RWPE1 (cell line): Measurements from ENCODE around the gene TPBGL.

Source experiments
- CTCF ChIA-PET: fragments of 350-600 bp; sonication (Branson Sonifier 250); formaldehyde crosslinking; extraction: SDS; loops from one replicate; lab custom pipeline; 2021; lab: Yijun Ruan, JAX
- POLR2A ChIA-PET: fragments of 400-600 bp; formaldehyde crosslinking; extraction: SDS; loops from one replicate; lab custom pipeline; 2020; ENCODE audit warnings: antibody characterized with exemption; ENCODE audit not compliant: low non-redundant PET; lab: Yijun Ruan, JAX
- DNase-seq: peaks from one replicate; pipeline ENCODE4 v3.0.0; 2012; ENCODE audit warnings: low spot score
- H3K27ac ChIP-seq: fragments of 450-650 bp; 2 replicates; pipeline ENCODE4 v1.5.1; 2017
- TF ChIP-seq, protein P1 (sequence below): fragments of 450-650 bp; conservative IDR thresholded peaks from 2 replicates; pipeline ENCODE4 v1.5.1; 2017; ENCODE audit warnings: low read depth, mild to moderate bottlenecking

TPBGL gene

GRCh38 chr11:75267171-75267970 lies 26.8 kb downstream of the TPBGL start:
- CTCF ChIA-PET = interaction anchor here (0.7 kb wide), 1 partner anchor 1489 kb away, joined by 7 read pairs; no protein-coding TSS in a partner anchor
- no peak overlapping the region for H3K27ac ChIP-seq
- DNase-seq = no peak
- POLR2A ChIA-PET = no interaction called here
- TF ChIP-seq, protein P1, sequence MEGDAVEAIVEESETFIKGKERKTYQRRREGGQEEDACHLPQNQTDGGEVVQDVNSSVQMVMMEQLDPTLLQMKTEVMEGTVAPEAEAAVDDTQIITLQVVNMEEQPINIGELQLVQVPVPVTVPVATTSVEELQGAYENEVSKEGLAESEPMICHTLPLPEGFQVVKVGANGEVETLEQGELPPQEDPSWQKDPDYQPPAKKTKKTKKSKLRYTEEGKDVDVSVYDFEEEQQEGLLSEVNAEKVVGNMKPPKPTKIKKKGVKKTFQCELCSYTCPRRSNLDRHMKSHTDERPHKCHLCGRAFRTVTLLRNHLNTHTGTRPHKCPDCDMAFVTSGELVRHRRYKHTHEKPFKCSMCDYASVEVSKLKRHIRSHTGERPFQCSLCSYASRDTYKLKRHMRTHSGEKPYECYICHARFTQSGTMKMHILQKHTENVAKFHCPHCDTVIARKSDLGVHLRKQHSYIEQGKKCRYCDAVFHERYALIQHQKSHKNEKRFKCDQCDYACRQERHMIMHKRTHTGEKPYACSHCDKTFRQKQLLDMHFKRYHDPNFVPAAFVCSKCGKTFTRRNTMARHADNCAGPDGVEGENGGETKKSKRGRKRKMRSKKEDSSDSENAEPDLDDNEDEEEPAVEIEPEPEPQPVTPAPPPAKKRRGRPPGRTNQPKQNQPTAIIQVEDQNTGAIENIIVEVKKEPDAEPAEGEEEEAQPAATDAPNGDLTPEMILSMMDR = no peak

- CTCF ChIA-PET = interaction anchor here (0.5 to 2.3 kb wide), 2 partner anchors 27 to 45 kb away, joined by 4 to 8 read pairs; partner anchors contain the start of gene TPBGL
Observed at GRCh38 chr11:75268626-75269366, 28.2 kb downstream of the TPBGL start.

DNA sequence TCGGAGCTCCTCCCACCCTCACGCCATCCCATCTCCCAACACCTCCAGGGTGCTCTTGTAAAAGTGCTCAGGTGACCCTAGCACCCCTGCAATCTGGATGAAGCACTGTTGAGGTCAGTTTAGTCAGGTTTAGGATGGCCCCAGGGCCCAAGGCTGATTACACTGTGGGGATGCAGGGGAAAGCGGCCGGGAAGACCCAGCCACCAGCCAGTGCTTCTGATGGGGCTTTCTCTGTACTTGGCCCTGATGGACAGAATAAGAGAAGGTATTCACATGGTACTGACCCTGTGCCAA lies 28.7 kb downstream of the TPBGL start:
- POLR2A ChIA-PET = no interaction called here
- H3K27ac ChIP-seq = no peak overlapping the region
- no peak for DNase-seq
- TF ChIP-seq, protein P1 = no peak
- CTCF ChIA-PET = interaction anchor here (0.5 to 2.3 kb wide), 2 partner anchors 28 to 44 kb away, joined by 4 to 8 read pairs; partner anchors contain the start of gene TPBGL

More at GRCh38 chr11:75268626-75269366, 28.2 kb downstream of the TPBGL start:
- POLR2A ChIA-PET = no interaction called here
- DNase-seq = no peak
- H3K27ac ChIP-seq = no peak overlapping the region
- TF ChIP-seq, protein P1 = no peak

DNA sequence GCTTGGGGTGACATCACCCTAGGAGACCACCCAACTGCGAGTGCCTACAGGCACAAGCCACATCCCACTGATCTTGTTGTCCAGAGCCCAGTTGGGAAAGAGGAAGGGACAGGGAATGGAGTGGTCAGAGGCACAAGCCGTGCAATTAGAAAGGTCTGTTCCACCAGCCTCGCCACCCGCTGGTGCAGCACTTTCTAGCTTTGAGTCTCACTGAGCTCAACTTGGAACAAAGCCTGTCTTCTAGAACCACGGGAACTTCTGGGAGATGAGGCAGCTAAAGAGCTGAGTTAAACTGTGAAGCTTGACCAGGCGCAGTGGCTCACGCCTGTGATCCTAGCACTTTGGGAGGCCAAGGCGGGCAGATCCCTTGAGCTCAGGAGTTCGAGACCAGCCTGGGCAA lies 29.3 kb downstream of the TPBGL start:
- TF ChIP-seq, protein P1 = no peak
- CTCF ChIA-PET = interaction anchor here (0.7 to 2.3 kb wide), 2 partner anchors 29 to 36 kb away, joined by 3 to 8 read pairs; partner anchors contain the start of gene TPBGL
- POLR2A ChIA-PET = no interaction called here
- H3K27ac ChIP-seq = no peak overlapping the region
- DNase-seq = no peak

- ChIA-PET CTCF (interaction anchor here (0.6 to 2.3 kb wide), 9 partner anchors 9 to 678 kb away, joined by 3 to 8 read pairs (median 3); partner anchors contain the start of gene TPBGL), POLR2A (no interaction called here)
- H3K27ac ChIP-seq = no peak overlapping the region
- peak; percentile 42 for DNase-seq
- TF ChIP-seq, protein P1 = peak; percentile 56
Observed at GRCh38 chr11:75270896-75271418, 30.4 kb downstream of the TPBGL start.

DNA sequence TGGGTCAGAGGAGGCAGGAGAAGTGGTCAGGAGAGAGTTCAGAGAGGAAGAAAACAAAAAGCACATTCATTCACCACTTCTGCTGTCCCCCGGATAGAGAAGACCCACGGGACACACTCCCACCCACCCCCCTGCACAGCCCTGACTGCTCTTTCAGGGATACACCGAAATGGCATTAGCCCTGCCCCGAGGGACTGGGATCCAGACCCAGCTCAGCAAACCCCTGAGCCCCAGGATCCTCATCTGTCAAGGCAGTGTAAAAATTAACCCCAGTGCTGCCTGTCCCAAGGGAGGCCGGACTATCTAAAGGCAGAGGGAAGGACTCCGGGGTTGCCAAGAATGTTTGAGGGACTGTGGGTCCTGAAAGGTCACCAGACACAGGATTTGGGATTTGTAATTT lies 31.2 kb downstream of the TPBGL start:
- no peak overlapping the region for H3K27ac ChIP-seq
- no peak for DNase-seq
- ChIA-PET CTCF (interaction anchor here (0.6 to 1.3 kb wide), 6 partner anchors 9 to 678 kb away, joined by 3 to 6 read pairs (median 3); no protein-coding TSS in a partner anchor), POLR2A (no interaction called here)
- TF ChIP-seq, protein P1 = no peak
